ENCODE results near the gene ADIPOR2.

GRCh38 chr12:1763153-1763552, 72.3 kb downstream of the ADIPOR2 start:
- TF ChIP-seq CTCF (conservative IDR thresholded peaks at IDR 0.05 in 1 of 2, IDR thresholded peaks at IDR 0.05 in 1 of 2; ENCODE audit: low read depth in 1 of 2, low read length in 2 of 2), result no peak
- no peak for TF ChIP-seq EZH2 (IDR thresholded peaks at IDR 0.05; ENCODE audit: low read length, missing control alignments)

All from fibroblast of lung (primary cell).